Epithelial cell of esophagus (primary cell): ENCODE data around the gene MESP2.

Experiments used
- DNase-seq: peaks from one replicate; pipeline ENCODE4 v3.0.0; 2010; ENCODE audit warnings: low read depth
- H3K4me3 ChIP-seq: 2 replicates; pipeline ENCODE4 v1.5.1; 2011; ENCODE audit warnings: mild to moderate bottlenecking, low read length, control low read depth
- TF ChIP-seq, protein P1 (sequence below): IDR thresholded peaks from 2 replicates; pipeline ENCODE4 v1.5.1; 2011; ENCODE audit warnings: low read depth, mild to moderate bottlenecking, low read length, control low read depth, inconsistent platforms; ENCODE audit not compliant: insufficient read depth; ENCODE audit errors: missing control alignments

The MESP2 gene

DNA sequence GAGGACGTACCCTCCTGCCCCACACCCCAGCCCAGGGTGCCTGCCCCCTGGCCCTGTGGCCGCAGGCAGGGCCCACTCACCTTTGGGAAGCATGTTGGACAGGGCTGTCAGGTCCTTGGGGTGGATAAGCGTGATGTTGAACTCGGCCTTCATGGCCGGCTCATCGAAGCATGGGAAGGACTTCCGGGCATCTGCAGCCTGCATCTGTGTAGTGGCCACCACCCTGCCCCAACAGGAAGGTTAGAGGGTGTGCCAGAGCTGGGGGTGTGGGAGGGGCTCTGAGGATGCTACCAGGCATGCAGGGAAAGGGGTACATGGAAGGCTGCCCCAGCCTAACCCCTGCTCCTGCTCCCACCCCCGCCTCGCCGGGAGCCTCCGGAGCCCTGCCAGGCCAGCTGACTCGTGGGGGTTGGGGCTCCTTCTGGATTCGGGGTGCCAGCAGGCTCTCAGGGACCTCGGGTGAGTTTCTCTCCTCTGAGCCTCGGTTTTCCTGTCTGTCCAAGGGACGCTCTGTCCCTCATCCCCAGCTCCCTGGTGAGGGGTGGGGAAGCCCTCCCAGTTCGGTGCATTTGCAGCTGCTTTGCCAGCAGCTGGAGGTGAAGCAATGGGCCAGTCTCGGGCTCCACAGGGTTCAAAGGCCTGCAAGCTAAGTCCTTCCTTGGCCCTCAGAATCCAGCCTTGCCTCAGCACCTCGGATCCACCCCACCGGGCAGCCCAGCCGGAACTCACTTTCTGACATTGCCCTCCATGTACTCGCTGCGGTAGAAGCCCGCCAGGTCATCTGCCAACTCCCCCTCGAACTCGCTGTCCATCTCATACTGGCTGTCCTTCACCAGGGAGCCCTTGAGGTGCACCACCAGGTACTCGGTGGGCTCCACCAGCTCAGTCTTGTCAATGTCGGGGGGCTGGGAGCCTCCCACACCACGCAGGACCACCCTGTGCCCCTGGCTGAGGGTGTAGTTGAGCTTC, 29.4 kb downstream of the MESP2 start:
- TF ChIP-seq, protein P1, sequence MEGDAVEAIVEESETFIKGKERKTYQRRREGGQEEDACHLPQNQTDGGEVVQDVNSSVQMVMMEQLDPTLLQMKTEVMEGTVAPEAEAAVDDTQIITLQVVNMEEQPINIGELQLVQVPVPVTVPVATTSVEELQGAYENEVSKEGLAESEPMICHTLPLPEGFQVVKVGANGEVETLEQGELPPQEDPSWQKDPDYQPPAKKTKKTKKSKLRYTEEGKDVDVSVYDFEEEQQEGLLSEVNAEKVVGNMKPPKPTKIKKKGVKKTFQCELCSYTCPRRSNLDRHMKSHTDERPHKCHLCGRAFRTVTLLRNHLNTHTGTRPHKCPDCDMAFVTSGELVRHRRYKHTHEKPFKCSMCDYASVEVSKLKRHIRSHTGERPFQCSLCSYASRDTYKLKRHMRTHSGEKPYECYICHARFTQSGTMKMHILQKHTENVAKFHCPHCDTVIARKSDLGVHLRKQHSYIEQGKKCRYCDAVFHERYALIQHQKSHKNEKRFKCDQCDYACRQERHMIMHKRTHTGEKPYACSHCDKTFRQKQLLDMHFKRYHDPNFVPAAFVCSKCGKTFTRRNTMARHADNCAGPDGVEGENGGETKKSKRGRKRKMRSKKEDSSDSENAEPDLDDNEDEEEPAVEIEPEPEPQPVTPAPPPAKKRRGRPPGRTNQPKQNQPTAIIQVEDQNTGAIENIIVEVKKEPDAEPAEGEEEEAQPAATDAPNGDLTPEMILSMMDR = no peak
- no peak for DNase-seq

DNA sequence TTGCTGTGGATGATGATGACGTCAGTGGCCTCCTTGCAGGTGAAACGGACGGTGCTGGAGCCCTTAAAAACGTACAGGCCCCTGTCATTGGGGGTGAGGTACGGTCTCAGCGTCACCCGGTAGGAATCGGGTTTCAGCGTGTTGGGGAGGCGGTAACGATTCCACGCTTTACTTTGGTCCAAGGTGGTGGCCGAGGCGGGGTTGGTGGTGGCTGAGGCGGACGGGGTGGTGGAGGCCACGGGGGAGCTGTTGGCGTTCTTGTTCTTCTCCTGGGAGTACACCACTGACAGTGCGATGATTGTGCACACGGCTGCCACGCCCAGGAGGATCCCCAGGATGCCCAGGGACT, 30.1 kb downstream of the MESP2 start:
- DNase-seq = no peak
- H3K4me3 ChIP-seq = no peak overlapping the region
- TF ChIP-seq, protein P1 = no peak

More for the DNA sequence above, 29.4 kb downstream of the MESP2 start:
- H3K4me3 ChIP-seq = no peak overlapping the region

DNA sequence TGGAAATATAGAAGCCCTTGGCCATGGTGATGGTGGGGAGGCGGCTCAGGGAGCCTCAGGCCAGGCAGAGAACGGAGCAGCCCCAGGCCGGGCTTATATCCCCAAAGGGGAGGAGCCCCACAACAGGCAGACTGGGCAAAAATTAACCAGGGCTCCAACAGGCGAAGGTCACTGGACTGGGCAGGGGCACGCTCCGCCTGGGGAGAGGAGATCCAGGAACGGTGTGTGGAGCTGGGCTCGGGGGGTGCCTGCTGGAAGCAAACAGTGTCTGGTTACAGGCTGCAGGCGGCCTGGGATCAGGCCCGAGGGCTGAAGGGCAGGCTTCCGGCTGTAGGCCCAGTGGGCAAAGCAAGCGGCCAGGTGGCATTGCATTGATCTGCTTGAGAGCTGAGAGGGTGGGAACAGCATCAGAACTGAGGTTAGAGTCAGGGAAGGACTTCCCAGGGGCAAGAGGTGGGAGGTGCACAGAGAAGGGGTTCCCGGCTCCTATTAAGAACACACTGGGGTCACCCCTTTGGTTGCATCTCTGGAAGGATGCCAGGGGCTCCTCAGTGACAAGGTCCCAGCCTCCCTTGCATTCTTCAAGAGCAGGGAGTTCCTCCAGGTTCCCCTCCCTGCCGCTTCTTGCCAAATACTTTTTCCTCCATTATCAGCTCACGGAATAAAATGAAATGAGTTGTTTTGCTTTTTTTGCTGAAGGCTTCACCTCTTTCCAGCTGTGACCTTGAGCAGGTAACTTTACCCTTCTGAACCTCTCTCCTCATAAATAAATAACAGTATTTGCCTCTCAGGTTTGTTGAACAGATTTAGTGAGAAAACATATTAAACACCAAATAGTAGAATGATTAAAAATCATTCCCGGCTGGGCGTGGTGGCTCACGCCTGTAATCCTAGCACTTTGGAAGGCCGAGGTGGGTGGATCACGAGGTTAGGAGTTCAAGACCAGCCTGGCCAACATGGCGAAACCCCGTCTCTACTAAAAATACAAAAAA, 30.7 kb downstream of the MESP2 start:
- TF ChIP-seq, protein P1 = no peak
- H3K4me3 ChIP-seq = no peak overlapping the region
- DNase-seq = no peak

DNA sequence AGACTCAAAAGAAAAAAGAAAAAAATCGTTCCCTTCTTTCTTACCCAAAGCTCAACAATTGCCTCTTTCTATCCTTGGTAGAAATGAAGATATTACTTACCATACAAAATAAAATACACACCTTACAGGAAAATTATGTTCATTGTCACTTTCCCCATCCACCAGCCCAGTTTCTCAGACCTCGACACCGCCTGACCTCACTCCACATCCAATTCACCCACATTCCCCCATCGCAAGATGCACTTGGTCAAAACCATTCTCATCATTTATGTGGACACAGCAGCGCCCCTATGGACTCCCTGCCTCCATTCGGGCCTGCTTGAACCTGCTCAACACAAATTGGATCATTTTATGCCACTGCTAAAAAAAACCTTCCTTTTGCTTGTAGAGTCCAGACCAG, 31.6 kb downstream of the MESP2 start:
- TF ChIP-seq, protein P1 = no peak
- DNase-seq = no peak
- H3K4me3 ChIP-seq = no peak overlapping the region

GRCh38 chr15:89808160-89808870, 32.2 kb downstream of the MESP2 start:
- no peak overlapping the region for H3K4me3 ChIP-seq

More at GRCh38 chr15:89808160-89808870, 32.2 kb downstream of the MESP2 start:
- TF ChIP-seq, protein P1 = no peak
- no peak for DNase-seq
